GM23338 (cell line): ENCODE measurements around the gene SPNS1. TPM values are rescaled to one million over a fixed set of nuclear protein-coding genes. Genes with fewer than 3 reads are reported as not detected.

Source experiments
- ATAC-seq: fragments of 200-7000 bp; cut with Tn5 transposase; 3 replicates; pipeline ENCODE4 v1.9.1; 2020
- DNase-seq: peaks from one replicate; pipeline ENCODE4 v3.0.0-alpha.2; 2015; ENCODE audit warnings: low spot score
- H2AFZ ChIP-seq: fragments of 200-600 bp; sonication (generic); 2 replicates; pipeline ENCODE4 v1.8.0; 2016; ENCODE audit warnings: antibody characterized with exemption, mild to moderate bottlenecking, moderate library complexity
- H3F3A ChIP-seq: fragments of 200-600 bp; sonication (generic); replicated peaks from 2 replicates; pipeline ENCODE4 v1.8.0; 2017; ENCODE audit warnings: antibody characterized with exemption, mixed run types, low read depth
- H3K27ac ChIP-seq: fragments of 200-600 bp; sonication (generic); 2 replicates; pipeline ENCODE4 v1.6.1; 2016; ENCODE audit warnings: low read depth
- H3K27me3 ChIP-seq: fragments of 200-600 bp; sonication (generic); 2 replicates; pipeline ENCODE4 v1.8.0; 2016; ENCODE audit warnings: mild to moderate bottlenecking, mixed run types, moderate library complexity; ENCODE audit not compliant: insufficient read depth
- H3K36me3 ChIP-seq: fragments of 200-600 bp; sonication (generic); 2 replicates; pipeline ENCODE4 v1.8.0; 2016; ENCODE audit warnings: mild to moderate bottlenecking; ENCODE audit not compliant: insufficient read depth
- H3K4me1 ChIP-seq: fragments of 200-600 bp; sonication (generic); 2 replicates; pipeline ENCODE4 v1.8.0; 2016; ENCODE audit warnings: mild to moderate bottlenecking, moderate library complexity; ENCODE audit not compliant: insufficient read depth
- H3K4me2 ChIP-seq: fragments of 200-600 bp; sonication (generic); 2 replicates; pipeline ENCODE4 v1.7.1; 2017; ENCODE audit warnings: mixed run types
- H3K4me3 ChIP-seq: fragments of 200-600 bp; sonication (generic); 2 replicates; pipeline ENCODE4 v1.6.1; 2016; ENCODE audit warnings: mixed run types
- H3K79me2 ChIP-seq: fragments of 200-600 bp; sonication (generic); replicated peaks from 2 replicates; pipeline ENCODE4 v1.8.0; 2017; ENCODE audit warnings: mild to moderate bottlenecking; ENCODE audit not compliant: insufficient read depth
- H3K9me2 ChIP-seq: fragments of 200-600 bp; sonication (generic); 2 replicates; pipeline ENCODE4 v1.8.0; 2017; ENCODE audit not compliant: insufficient read depth
- H4K20me1 ChIP-seq: fragments of 200-600 bp; sonication (generic); replicated peaks from 2 replicates; pipeline ENCODE4 v1.8.0; 2017; ENCODE audit warnings: mild to moderate bottlenecking; ENCODE audit not compliant: insufficient read depth
- H3K27ac Mint-ChIP-seq: 2 replicates; pipeline ENCODE4 v1.8.0; 2020; ENCODE audit warnings: inconsistent platforms, mild to moderate bottlenecking, moderate library complexity, mixed read lengths
- H3K27me3 Mint-ChIP-seq: 3 replicates; pipeline ENCODE4 v1.8.0; 2022; ENCODE audit warnings: low read depth, mild to moderate bottlenecking, moderate library complexity, mixed read lengths, inconsistent platforms; ENCODE audit not compliant: insufficient read depth, poor library complexity
- H3K36me3 Mint-ChIP-seq: 3 replicates; pipeline ENCODE4 v1.8.0; 2021; ENCODE audit warnings: low read depth, mild to moderate bottlenecking, inconsistent platforms, moderate library complexity, mixed read lengths
- H3K4me1 Mint-ChIP-seq: 3 replicates; pipeline ENCODE4 v1.8.0; 2020; ENCODE audit warnings: mild to moderate bottlenecking, inconsistent platforms, mixed read lengths
- H3K4me3 Mint-ChIP-seq: 3 replicates; pipeline ENCODE4 v1.8.0; 2021; ENCODE audit warnings: moderate library complexity, mild to moderate bottlenecking, inconsistent platforms, mixed read lengths
- H3K9me3 Mint-ChIP-seq: 3 replicates; pipeline ENCODE4 v1.8.0; 2020; ENCODE audit warnings: moderate library complexity, mild to moderate bottlenecking, inconsistent platforms, mixed read lengths
- CTCF ChIP-seq, 2 experiments: fragments of 200-600 bp in 1 of 2; sonication (generic) in 1 of 2; conservative IDR thresholded peaks; 2 replicates each; pipeline versions ENCODE4 v1.5.1 to v1.6.1; 2016 to 2017; ENCODE audit warnings: antibody characterized with exemption in 2 of 2, low read depth in 2 of 2, mild to moderate bottlenecking in 2 of 2, moderate library complexity in 1 of 2
- ETS1 ChIP-seq: IDR thresholded peaks from 2 replicates; pipeline ENCODE4 v1.6.1; 2016; ENCODE audit warnings: antibody characterized with exemption
- EZH2 ChIP-seq: fragments of 200-600 bp; sonication (generic); IDR thresholded peaks from one replicate; pipeline ENCODE4 v1.8.0; 2017; ENCODE audit warnings: antibody characterized with exemption, mild to moderate bottlenecking, low read depth; ENCODE audit not compliant: unreplicated experiment
- EZH2phosphoT487 ChIP-seq: fragments of 200-600 bp; sonication (generic); IDR thresholded peaks from one replicate; pipeline ENCODE4 v1.8.1; 2018; ENCODE audit warnings: antibody characterized with exemption; ENCODE audit not compliant: unreplicated experiment
- NANOG ChIP-seq: IDR thresholded peaks from 2 replicates; pipeline ENCODE4 v1.6.1; 2016; ENCODE audit warnings: antibody characterized with exemption, borderline replicate concordance
- POLR2AphosphoS5 ChIP-seq: IDR thresholded peaks from 2 replicates; pipeline ENCODE4 v1.6.1; 2016; ENCODE audit warnings: antibody characterized with exemption, low read depth
- REST ChIP-seq: IDR thresholded peaks from one replicate; pipeline ENCODE4 v1.6.1; 2018; ENCODE audit warnings: antibody characterized with exemption; ENCODE audit not compliant: unreplicated experiment
- STAT1 ChIP-seq: IDR thresholded peaks from one replicate; pipeline ENCODE4 v1.6.1; 2016; ENCODE audit warnings: antibody characterized with exemption; ENCODE audit not compliant: unreplicated experiment
- ZNF331 ChIP-seq: fragments of 250-450 bp; sonication (Bioruptor Pico); IDR thresholded peaks from 2 replicates; pipeline ENCODE4 v1.5.0; 2020; ENCODE audit warnings: low read depth, mild to moderate bottlenecking, moderate library complexity
- ZNF462 ChIP-seq: fragments of 250-450 bp; sonication (Bioruptor Pico); IDR thresholded peaks from 2 replicates; pipeline ENCODE4 v1.5.0; 2020; ENCODE audit warnings: mild to moderate bottlenecking, moderate library complexity
- polyA plus RNA-seq: library from polyadenylated mRNA; unstranded; fragments of >200 nt; fragmentation: Nextera tagmentation; extraction: Ambion mirVana; gene quantifications from 2 replicates; pipeline ENCODE4 v1.2.1, GENCODE V29; 2016
- total RNA-seq: library from RNA; depleted of rRNA; stranded (reverse); fragments of >200 nt; shearing (Covaris generic); gene quantifications from 2 replicates; pipeline ENCODE4 v1.2.3, GENCODE V29; 2014

SPNS1 gene
- total and polyA plus RNA-seq, 2 experiments from 2014 or later, result 37.2 to 48.5 TPM

GRCh38 chr16:28932339-28933141, 42.0 kb upstream of the SPNS1 start (continued):
- TF ChIP-seq ZNF462 (no peak), ETS1 (no peak)

- Histone ChIP-seq H3K36me3 (no peaks in the 10 kb centered on the region), H3K27me3 (0 out of 2 replicates have a peak, but pooled peaks cover 3% of the 10 kb centered on the region), H3K79me2 (no peaks in the 10 kb centered on the region), H4K20me1 (no peaks in the 10 kb centered on the region), H3K4me2 (no peak overlapping the region), H2AFZ (no peak overlapping the region), H3K9me2 (no peaks in the 10 kb centered on the region), H3K4me3 (no peak overlapping the region), H3F3A (no peaks in the 10 kb centered on the region), H3K27ac (no peak overlapping the region), H3K4me1 (peaks cover 7% of the 10 kb centered on the region; the same call in 1 of the 2 replicates)
- H3K9me3 Mint-ChIP-seq, result no peaks in the 10 kb centered on the region
- ATAC-seq (no peak), DNase-seq (no peak)
- no peak overlapping the region for H3K4me3 Mint-ChIP-seq
- H3K36me3 Mint-ChIP-seq, result no peaks in the 10 kb centered on the region
- H3K27me3 Mint-ChIP-seq, result peaks cover 17% of the 10 kb centered on the region
- H3K27ac Mint-ChIP-seq, result no peak overlapping the region
- peaks cover 9% of the 10 kb centered on the region for H3K4me1 Mint-ChIP-seq
- TF ChIP-seq REST (no peak), ETS1 (no peak), POLR2AphosphoS5 (no peak), EZH2 (no peak), CTCF (conservative IDR thresholded peaks at IDR 0.05; ENCODE audit: low read depth in 2 of 2) (no peak), EZH2phosphoT487 (no peak), ZNF331 (no peak), NANOG (no peak), STAT1 (no peak)
Measured at GRCh38 chr16:28933171-28933570, 41.4 kb upstream of the SPNS1 start.
